ENCODE results near the gene ANKIB1.
"Not testable (repeated sequence)": the region's sequence is repeated elsewhere in the genome, so short reads cannot be mapped to it uniquely, and the experiment has no call there.

Gene ANKIB1

DNA sequence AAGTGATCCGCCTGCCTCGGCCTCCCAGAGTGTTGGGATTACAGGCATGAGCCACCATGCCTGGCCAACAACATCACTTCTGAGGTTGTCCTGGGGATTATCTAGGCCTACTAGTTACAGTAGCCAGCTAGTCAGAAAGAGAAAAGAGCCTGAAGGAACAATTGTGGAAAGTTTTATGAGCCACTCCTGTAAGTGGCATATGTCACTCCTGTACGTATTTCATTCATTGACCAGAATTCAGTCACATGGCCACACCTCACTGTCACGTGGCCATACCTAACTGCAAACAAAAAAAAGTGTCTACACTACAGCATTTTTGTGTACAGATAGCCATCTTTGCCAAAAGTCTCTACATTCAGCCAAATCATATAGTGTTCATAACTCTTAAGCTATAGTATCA lies 85.7 kb downstream of the ANKIB1 start:
- DNase-seq, result no peak

DNA sequence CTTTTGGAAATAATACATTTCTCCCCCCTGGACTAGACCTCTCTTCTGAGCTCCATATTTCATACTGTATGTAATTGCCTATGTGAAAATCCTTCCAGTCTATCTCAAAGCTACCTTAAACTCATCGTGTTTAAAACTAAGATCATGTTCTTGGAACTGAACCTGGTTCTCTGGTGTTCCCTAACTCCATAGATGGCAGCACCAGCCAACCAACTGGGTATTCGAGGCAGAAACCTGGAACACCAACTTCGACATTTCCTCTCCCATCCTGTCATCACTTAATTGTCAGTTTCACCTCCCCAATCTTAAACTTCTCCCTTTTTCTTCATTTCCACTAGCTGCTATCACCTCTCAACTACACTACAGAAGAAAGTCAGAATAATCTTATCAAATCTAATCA lies 87.0 kb downstream of the ANKIB1 start:
- DNase-seq, result no peak

DNA sequence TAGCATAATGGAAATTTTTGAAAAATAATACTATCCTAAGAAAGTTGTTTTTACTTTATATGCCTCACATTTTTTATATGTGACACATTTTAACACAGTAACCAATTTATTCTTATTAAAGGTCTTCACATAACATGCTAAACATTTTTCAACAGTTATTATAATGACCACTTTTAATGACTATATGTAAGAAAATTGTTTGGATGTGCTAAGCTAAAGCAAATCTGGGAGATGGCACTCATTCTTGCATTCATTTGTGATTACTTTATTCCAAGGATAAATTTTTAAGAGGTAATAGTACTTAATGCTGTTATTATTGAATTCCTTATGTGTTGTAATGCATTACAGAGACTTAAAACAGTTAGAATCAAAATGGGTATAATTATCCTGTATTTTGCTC lies 88.1 kb downstream of the ANKIB1 start:
- no peak for DNase-seq

DNA sequence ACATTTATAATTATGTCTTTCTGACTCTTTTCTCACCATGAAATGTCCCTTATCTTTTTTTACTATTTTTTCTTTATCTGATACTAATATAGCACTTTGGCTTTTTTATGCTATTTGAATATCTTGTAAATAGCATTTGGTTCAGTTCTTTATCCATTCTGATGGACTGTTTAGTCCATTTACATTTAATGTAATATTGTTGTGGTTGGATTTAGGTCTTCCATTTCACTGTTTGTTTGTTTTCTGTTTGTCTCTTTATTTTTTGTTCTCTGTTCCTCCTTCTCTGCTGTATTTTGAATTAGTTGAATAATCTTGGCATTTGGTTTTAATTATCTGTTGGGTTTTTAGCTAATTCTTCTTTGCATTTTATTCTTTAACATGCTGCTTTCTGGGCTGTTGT lies 89.8 kb downstream of the ANKIB1 start:
- DNase-seq, result no peak

DNA sequence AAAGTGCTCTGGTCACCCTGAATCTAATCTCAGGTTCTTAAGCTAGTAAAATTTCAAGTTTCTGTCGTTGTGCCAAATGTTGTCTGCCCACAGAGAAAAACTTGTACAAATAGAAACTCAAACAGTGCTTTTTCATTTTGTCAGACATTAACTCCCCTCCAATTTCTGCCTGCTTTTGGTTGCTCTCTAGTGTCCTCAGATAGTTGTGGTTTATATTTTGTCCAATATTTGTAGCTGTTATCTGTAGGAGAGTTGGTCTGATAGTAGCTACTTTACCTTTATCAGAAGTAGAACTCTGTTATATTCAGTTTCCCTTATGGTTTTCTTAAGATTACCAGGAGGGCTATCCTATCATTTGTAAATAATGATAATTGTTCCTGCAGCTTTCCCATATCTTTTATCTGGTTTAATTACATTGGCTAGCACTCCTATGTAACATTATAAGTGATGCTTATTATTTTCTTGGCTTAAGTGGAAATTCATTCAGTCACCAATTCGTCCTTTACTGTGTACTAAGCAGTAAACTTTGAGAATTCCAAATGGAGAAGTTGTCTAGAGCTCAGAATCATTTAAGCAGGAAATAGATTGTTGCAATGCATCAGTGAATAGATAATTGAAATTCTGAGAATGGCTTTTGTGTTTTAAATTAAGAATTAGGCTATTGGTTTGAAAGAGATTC lies 91.0 kb downstream of the ANKIB1 start:
- no peak for DNase-seq

DNA sequence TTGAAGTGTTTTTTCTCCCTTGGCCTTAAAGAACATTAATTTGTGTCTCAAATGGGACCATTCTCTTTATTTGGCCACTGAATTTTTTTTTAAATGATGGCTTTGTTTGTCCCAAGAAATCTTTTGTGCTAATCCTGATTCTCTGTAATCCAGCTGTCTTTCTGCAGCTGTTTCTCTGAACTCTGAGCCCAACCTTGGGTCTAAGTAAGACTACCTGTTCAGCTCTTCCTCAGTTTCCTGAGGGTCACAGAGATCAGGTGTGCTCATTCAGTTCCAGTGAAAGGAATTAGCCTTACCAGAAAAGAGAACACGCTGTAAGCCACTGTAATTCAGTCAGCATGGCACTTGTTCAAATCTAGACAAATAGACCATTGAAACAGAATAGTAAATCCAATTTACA lies 94.2 kb downstream of the ANKIB1 start:
- no peak for DNase-seq

DNA sequence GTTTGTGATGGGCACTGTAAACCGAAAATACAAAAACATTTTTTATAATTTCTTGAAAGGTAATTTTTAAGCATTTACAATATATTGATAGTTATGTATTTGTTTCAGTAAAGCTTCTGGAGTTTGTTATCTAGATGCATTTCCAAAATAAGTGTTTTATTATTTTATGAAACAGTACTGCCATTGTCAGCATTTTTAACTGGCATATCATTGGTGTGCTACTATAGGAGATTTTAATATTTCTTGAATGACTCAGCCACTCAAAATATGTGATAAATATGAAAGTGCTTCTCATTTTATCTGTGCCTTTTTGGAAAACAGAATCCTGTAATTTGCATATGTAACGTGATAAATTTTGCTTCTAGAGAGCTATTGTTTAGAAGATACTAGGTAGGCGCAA lies 97.9 kb downstream of the ANKIB1 start:
- no peak for DNase-seq

DNA sequence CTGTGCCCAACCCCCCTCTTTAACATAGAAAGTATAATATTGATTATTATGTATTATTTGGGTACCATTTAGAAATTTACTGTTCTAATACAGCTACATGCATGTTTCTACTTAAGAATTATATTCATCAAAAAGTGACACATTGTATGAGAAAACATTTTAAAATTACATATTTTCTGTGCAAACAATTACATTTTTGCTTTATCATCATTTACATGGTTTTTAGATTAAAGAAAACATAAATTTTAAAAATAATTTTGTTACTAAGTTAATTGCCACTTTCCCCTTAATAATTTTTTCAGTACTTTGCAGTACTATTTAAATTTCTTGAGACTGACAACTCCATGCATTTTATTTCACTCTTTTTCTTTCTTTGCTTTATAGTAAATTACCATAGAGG lies 106.2 kb downstream of the ANKIB1 start:
- no peak for DNase-seq

DNA sequence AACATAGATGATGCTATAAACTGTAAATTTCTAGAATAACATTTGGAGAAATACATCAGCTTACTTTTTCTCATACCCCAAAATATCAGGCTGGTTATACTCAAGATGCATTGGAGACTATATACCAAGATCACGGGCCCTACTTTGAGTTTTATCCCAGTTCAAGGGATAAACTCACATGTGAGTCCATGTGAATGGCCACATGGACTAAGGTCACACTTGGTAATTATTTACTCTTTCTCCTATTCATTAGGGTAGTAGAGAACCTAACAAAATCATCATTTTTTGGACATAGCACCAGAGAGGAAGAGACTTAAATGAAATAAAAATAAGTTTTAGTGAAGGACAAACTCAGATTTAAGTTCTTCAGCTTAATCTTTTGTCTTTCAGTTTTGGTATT lies 108.4 kb downstream of the ANKIB1 start:
- no peak for DNase-seq

DNA sequence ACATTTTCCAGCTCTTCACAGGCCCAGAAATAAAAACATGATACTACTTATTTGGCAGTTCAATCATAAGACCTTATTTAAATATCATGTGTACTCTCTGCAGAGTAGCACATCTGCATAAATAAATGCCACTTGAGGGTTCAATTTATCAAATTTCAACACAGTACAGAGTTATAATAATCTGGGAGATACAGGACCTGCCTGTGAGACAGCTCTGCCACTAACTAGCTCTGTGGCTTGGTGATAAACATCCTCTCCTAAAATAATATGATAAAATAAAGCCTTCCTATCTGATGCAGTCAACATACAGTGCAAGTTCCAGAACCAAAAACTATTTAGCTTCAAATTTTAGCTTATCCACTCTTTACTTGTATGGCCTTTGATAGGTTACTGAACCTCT lies 110.6 kb downstream of the ANKIB1 start:
- no peak for DNase-seq

DNA sequence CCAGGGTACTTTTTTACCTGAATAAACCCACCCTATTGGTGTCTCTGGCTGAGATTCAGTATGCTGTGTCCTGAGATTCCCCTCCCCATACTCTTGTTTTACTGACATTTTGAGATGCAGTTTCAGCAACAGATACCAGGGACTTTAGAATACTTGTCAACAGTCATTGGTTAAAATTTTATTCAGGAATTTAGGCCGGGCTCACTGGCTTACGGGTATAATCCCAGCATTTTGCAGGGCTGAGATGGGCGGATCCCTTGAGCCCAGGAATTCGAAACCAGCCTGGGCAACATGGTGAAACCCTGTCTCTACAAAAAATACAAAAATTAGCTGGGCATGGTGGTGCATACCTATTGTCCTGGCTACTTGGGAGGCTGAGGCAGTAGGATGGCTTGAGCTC lies 111.5 kb downstream of the ANKIB1 start:
- no peak for DNase-seq

DNA sequence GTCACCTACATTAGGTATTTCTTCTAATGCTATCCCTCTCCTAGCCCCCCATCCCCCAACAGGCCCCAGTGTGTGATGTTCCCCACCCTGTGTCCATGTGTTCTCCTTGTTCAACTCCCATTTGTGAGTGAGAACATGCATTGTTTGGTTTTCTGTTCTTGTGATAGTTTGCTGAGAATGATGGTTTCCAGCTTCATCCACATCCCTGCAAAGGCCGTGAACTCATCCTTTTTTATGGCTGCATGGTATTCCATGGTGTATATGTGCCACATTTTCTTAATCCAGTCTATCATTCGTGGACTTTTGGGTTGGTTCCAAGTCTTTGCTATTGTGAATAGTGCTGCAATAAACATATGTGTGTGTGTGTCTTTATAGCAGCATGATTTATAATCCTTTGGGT lies 113.4 kb downstream of the ANKIB1 start:
- not testable (repeated sequence) for DNase-seq

DNA sequence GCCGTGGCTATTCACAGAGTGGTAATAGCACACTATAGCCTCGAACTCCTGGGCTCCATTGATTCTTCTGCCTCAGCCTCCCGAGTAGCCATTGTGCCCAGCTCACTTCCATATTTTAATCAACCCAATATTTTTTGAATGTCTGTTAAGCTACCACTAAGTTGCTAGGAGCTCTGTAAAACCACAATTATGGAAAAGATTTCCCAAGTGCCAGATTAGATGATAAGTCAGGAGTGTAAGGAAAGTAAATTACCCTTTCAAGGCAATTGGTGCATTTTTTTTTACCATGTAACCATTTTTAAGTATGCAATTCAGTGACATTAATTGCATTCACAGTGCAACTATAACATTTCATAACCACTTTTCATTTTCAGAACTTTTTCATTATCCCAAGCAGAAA lies 114.0 kb downstream of the ANKIB1 start:
- DNase-seq, result no peak

DNA sequence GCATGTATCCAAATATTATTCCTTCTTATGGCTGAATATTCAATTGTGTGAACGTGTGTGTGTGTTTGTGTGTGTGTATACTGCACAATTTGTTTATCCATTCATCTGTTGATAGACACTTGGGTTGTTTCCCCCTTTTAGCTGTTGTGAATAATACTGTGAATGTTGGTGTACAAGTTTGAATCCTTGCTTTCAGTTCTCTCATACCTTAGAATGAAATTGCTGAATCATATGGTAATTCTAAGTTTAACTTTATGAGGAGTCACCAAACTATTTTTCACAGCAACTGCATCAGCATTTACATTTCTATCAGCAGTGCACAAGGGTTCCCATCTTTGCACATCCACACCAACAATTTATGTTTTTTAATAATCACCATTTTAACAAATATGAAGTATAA lies 114.6 kb downstream of the ANKIB1 start:
- no peak for DNase-seq

DNA sequence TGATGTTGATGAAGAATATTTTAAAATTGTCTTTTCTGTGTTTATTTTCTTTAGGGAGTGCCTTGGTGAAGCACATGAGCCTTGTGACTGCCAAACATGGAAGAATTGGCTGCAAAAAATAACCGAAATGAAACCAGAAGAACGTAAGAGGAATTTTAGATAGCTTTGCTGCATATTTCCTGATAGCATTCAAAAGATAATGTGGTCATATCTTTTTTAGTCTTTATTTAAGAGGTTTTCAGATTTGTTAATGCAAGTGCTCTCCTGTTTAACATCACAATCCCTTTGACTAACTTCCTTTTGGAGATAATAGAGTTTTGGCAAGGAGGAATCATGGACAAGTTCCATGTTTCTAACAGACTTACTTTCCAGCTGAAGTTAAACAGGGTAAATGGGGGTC lies 116.4 kb downstream of the ANKIB1 start:
- no peak for DNase-seq

DNA sequence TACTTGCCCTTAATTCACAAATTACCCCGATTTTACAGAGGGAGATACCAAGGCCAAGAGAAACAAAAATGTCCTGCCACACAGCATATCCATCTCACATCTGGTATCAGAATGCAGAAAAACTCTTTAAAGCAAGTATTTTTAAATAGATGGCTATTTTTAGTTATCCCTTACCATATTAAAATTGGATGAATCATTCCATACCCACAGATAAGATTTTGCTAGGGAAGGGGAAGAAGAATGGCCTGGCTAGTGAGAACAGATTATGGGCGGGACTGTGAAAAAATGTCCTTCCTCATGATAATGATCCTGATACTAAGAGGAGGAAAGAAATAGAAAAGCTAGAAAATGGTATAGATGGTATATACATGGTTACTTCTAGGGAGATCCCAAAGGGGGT lies 121.0 kb downstream of the ANKIB1 start:
- DNase-seq, result no peak

DNA sequence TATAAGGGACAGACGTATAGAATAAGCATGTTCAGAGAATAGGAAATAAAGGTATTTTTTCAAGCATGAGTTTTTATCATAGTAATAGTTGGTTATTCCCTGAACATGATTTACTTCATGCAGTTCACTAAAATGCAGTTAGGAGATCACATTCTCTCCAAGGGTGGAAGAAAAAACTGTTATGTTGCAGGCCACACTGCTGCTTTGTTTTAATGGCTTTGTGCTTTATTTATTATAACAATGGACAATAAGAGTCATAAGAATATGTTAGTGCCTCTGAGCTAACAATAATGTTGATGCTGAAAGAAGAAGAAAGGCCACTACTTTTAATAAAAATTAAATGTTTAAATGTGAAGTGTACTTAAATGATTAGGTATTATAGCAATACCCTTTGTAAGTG lies 123.0 kb downstream of the ANKIB1 start:
- DNase-seq, result no peak

DNA sequence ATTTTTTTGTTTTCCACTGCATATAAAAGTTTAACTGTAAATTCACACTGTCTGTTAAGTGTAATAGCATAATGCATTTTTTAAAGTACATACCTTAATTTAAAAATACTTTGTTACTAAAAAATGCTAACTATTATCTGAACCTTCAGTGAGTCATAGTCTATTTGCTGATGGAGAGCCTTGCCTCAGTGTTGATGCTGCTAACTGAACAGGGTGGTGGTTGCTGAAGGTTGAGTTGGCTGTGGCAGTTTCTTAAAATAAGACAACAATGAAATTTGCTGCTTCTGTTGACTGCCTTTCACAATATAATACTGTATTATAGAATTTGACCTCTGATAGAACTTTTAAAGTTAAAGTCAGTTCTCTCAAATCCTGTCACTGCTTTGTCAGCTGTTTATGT lies 129.2 kb downstream of the ANKIB1 start:
- no peak for DNase-seq

DNA sequence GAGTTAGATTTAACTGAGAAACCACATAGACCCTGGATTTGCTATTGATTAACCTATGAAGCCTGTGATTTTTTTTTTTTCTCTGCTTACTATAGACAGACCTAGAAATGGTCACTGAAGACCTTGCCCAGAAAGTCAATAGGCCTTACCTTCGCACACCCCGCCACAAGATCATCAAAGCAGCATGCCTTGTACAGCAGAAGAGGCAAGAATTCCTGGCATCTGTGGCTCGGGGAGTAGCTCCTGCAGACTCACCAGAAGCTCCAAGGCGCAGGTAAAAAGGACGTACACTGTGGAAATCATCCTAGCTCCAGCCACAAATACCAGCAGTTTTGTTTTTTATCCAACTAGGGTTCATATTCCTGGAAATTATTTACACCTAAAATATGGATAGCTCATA lies 145.3 kb downstream of the ANKIB1 start:
- DNase-seq, result no peak

DNA sequence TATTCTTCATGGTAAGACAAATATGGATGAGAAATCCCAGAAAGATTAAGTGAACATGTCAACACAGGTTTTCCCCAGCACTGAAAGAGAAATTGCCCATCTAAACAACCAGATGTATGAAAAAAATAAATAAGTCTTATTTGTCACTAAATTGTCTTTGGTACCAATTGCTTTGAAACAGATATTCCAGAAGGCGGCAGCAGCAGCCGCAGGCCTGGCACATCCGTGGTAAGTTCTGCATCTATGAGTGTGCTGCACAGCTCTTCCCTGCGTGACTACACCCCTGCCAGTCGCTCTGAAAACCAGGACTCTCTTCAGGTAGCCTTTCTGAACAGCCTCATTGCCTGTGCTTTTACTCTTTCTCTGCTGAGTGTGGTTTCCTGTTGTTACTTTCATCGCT lies 151.8 kb downstream of the ANKIB1 start:
- DNase-seq, result no peak

DNA sequence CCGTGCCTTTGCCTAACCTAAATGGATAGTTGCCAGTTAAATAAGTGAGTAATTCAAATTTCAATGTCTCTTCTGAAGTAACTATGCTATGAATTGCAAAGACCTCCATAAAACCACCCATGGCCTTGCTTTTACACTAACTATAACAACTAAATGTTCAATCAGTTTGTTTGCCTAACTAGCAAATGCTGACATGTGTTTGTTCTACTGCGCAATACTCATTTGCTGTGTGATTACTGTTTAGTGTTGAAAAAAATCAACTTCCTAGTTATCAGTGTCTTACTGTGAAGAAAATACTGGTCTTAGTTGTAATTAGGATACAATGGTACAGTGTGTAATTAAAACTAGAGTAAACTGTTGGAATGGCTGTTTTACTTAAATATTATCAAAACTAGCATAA lies 154.2 kb downstream of the ANKIB1 start:
- no peak for DNase-seq

DNA sequence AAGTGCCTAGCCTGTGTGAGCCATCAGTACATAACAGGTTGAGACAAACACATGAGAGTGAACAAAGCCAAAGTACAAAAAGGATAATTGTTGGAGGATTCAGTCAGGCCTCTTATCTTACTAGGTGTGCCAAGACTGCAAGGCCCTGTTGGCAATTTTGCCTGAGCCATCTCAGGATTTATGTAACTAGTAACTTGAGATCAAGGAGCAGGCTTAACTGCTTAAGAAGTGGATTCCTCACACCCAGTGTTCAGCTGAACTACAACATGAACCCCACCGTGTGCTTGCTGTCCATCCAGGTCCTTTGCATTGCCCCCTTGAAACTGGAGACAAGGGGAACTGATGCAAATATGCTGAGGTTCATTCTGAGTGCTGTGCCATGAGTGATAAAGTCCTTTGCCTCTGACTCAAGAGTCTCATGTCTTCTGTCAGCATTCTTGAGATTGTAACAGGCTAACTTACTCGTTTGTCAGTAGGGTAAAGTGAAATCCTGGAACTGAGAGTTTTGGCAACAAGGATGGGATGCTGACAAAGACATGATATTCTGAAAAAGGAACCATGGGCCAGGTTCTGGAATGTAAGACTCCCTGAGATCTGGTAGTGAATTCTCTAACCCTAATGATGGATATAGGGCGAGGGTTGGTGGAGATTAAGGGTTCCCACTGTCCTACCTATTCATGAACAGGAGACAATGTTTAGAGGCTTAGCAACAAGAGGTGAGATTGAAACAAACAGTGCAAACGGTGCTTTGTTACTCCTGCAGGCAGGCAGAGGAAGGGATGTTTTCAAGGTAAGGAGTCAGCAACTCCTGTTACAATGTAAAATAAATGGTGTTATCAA lies 157.4 kb downstream of the ANKIB1 start:
- no peak for DNase-seq

DNA sequence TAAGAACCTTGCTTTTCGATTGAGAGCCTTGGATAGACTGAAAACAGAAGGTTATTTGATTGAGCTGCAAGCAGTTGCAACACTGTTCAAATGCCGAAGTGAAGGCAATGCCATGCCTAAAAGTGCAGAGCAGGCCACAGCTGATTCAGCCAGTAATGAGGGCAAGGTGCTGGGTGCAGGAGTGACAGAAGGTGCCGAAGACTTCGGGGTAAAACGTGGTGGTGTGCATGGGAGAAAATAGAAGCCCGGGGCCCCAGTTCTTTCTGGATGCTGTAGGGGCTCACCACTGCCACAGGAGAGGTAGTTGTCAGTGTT lies 157.9 kb downstream of the ANKIB1 start:
- no peak for DNase-seq

DNA sequence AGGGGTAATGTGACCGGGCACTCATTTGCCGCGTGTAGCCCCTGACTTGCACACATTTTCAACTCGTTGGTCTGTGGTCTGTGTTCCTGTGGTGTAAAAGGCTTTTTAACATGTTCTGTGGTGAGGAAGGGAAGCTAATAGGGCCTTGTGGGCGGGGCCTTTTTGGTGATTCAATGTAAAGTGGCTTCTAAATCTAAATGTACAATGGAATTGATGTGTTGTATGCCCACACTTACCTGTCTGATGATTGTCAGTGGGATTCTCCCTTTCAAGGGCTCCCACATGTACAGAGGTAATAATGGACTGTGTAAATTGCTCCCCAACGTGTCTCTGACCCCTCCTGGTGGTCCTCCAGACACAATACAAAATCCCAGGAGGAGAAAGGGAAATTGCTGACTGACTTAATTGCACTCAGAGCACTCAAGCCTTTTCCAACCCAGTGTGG lies 158.4 kb downstream of the ANKIB1 start:
- DNase-seq, result no peak

DNA sequence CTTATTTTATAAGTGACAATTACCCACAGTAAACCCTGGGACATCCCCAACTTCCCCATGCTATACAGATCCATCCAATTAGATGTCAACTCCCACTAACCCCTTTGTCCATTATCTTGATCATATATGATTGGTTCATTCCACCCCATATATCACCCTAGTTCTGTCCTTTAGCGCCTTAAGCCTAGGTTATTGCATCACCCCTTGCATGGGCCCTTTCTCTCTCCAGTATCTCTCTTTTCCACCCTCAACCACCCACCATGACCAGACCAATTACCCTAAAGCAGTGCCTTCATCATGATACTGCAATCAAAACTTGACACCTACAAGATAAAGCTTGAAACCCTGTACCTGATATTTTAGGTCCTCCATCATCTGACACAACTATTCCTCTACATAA lies 163.6 kb downstream of the ANKIB1 start:
- DNase-seq, result no peak

All from DMS153 (cell line).